ENCODE results near the gene TAS2R20.

Gene TAS2R20

DNA sequence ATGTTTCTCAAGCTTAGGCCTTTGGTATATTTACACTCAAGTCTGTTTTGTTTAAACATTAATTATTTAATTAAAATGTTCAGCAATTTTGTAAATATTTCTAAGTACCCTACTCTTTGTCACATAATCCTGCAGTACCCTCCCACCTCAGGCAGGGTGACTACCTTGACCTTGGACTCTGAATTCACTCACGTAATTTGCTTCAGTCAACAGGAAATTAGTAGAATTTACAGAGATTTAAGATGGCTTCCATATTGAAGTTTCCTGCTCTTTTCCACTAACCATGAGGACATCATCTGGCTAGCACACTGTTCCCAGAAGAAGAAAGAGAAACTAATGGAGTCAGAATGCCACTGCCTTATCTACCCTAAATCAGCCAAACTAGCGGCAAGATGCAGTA, 25.3 kb upstream of the TAS2R20 start:
- in situ Hi-C loops (cut with MboI; ENCODE audit: low pct_unique_long_range_greater_than_20kb, low sequenced_read_pairs, unreplicated experiment), result no loop called here
- DNase-seq (ENCODE audit: low spot score), result no peak
- TF ChIP-seq, protein P1, sequence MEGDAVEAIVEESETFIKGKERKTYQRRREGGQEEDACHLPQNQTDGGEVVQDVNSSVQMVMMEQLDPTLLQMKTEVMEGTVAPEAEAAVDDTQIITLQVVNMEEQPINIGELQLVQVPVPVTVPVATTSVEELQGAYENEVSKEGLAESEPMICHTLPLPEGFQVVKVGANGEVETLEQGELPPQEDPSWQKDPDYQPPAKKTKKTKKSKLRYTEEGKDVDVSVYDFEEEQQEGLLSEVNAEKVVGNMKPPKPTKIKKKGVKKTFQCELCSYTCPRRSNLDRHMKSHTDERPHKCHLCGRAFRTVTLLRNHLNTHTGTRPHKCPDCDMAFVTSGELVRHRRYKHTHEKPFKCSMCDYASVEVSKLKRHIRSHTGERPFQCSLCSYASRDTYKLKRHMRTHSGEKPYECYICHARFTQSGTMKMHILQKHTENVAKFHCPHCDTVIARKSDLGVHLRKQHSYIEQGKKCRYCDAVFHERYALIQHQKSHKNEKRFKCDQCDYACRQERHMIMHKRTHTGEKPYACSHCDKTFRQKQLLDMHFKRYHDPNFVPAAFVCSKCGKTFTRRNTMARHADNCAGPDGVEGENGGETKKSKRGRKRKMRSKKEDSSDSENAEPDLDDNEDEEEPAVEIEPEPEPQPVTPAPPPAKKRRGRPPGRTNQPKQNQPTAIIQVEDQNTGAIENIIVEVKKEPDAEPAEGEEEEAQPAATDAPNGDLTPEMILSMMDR (IDR thresholded peaks at IDR 0.05; ENCODE audit: extremely low read depth, insufficient read depth, missing control alignments), result no peak

DNA sequence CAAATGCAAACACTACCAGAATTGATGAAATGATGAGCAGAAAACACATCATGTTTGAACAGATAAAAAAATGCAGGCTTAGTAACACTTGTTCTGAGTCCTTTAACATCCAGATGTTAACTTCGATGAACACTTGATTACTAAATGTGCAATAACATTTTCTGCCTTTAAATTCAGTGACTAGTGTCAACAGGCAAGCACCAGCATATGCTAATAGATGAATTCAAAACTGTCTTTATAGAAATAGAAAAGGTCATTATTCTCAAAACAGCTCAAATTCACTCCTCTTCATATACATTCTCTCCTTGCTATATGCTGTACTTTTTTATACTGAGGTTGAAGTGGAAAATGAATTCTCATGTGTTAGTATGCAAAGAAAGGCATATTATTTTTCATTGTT, 24.4 kb upstream of the TAS2R20 start, which contains the start of gene TAS2R19:
Gene TAS2R19 (minus strand): TSS at position 101 of the 400 bp plus-strand sequence. CDS start 49 bp downstream, at position 52.
- in situ Hi-C loops (cut with MboI; ENCODE audit: low pct_unique_long_range_greater_than_20kb, low sequenced_read_pairs, unreplicated experiment), result no loop called here
- DNase-seq (ENCODE audit: low spot score), result no peak
- TF ChIP-seq, protein P1 (IDR thresholded peaks at IDR 0.05; ENCODE audit: extremely low read depth, insufficient read depth, missing control alignments), result no peak

DNA sequence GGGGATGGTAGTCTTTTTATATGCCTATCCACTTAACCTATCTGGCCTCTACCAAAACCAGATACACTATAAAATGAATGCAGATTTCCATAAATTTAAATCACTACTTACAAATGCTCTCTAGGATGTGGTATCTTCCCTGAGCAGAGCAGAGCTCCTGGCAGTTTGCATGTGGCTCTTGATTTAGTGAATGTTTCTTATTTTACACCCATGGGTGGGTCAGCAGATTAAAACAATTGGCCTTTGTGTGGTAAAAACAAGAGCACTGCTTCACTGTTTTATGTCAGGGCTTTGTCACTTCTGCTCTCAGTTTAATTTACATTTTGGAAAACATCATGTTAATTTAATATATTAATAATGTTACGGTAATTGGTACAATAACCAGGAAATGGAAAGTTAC, 18.8 kb upstream of the TAS2R20 start:
- TF ChIP-seq, protein P1 (IDR thresholded peaks at IDR 0.05; ENCODE audit: extremely low read depth, insufficient read depth, missing control alignments), result no peak
- no peak for DNase-seq (ENCODE audit: low spot score)
- in situ Hi-C loops (cut with MboI; ENCODE audit: low pct_unique_long_range_greater_than_20kb, low sequenced_read_pairs, unreplicated experiment), result no loop called here

DNA sequence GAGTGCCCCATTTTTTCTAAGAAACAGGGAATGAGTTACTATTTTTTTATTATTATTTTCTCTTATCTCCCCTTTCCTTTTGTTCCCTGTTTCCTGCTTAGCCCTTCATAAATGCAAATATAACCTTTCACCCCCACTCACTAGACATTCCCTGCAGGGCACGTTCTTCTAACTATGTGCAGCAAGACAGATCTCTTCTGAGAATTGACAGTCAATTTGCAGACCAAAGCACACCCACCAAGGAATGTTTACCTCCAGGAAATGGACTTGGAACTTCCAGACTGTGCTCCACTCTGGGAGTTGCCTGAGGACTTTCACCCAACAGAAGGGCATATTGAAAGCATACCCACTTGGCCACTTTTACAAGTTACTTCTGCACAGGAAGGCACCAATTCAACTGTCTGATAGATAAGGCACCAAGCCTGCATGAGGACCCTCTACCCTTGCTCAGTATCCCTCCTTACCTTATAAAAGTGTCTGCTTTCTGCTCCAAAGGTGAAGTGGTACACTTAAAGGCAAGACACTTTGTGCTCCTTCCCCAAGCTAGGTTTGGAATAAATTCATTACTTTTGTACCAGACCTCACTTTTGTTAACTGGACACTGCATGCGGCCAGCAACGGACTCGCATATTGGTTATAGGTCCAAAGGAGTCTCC, 17.8 kb upstream of the TAS2R20 start:
- no peak for DNase-seq (ENCODE audit: low spot score)
- in situ Hi-C loops (cut with MboI; ENCODE audit: low pct_unique_long_range_greater_than_20kb, low sequenced_read_pairs, unreplicated experiment), result no loop called here
- TF ChIP-seq, protein P1 (IDR thresholded peaks at IDR 0.05; ENCODE audit: extremely low read depth, insufficient read depth, missing control alignments), result no peak

DNA sequence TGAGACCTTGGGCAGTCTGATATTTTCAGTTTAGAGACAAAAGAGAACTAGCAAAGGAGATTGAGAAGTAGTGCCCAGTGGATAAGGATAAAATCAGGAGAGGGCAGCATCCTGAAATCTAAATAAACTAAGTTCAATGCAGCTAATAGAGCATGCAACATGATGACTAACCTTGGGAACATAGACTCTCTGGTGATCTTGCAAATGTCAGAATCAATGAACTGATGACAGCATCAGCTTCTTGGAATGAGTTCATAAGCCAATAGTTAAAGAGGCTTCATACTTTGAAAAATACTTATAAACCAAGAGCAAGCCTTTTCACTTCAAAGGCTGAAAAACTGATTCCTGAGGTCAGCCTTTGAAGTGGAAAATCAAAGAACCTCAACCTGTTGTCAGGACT, 16.1 kb upstream of the TAS2R20 start:
- TF ChIP-seq, protein P1 (IDR thresholded peaks at IDR 0.05; ENCODE audit: extremely low read depth, insufficient read depth, missing control alignments), result no peak
- no peak for DNase-seq (ENCODE audit: low spot score)
- in situ Hi-C loops (cut with MboI; ENCODE audit: low pct_unique_long_range_greater_than_20kb, low sequenced_read_pairs, unreplicated experiment), result no loop called here

DNA sequence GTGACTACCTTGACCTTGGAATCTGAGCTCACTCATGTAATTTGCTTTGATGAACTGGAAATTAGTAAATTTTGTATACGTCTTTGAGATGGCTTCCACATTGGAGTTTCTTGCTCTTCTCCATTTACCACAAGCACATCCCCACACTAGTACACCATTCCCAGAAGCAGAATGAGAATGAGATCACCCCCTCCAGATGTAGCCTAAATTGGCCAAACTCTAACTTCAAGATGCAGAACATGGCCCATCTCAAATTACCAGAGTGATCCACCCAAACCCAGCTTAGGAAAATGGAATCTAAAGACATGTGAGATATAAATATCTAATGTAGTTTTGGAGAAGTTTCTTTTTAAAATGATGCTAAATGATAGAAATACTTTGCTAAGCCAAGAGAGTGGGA, 9.5 kb upstream of the TAS2R20 start:
- in situ Hi-C loops (cut with MboI; ENCODE audit: low pct_unique_long_range_greater_than_20kb, low sequenced_read_pairs, unreplicated experiment), result no loop called here
- DNase-seq (ENCODE audit: low spot score), result no peak
- TF ChIP-seq, protein P1 (IDR thresholded peaks at IDR 0.05; ENCODE audit: extremely low read depth, insufficient read depth, missing control alignments), result no peak
